ENCODE measurements around the gene NOTCH1.

Gene NOTCH1

DNA sequence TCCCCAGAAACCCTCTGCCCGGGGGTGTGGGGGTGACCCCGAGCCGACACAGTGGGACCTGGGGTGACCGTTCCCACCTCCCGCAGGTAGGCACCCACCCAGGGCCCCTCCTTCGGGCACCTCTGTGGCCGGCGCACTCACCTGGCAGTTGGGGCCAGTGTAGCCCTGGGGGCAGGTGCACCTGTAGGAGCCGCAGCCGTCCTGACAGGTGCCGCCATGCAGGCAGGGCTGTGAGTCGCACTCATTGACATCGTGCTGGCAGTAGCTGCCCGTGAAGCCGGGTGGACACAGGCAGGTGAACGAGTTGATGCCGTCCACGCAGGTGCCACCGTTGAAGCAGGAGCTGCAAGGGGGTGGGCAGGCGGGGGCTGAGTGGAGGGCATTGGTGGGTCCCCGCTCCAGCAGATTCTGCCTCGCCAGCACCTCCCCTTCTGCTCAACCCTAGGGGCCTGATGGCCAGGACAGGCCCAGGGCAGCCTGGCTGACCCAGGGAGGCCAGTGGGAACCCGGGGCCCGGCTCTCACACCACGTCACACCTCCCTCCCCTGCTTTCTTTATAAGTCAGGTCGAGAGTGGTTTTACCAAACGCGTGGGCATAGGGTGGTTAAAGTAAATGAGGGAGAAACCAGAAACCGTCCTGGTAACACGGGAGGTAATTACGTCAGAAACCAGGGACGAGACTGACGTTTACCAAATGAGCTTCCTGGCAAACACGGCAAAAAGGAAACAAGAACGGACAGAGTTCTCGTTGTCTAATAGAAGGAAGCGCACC lies 36.9 kb downstream of the NOTCH1 start:
- TF ChIP-seq FOXP2 (optimal IDR thresholded peaks at IDR 0.05; ENCODE audit: borderline replicate concordance, extremely low read depth, extremely low read length, insufficient read depth), result no peak
- TF ChIP-seq SIN3A (IDR thresholded peaks at IDR 0.05; ENCODE audit: borderline replicate concordance, insufficient read depth, low read length), result no peak
- TF ChIP-seq, protein P1, sequence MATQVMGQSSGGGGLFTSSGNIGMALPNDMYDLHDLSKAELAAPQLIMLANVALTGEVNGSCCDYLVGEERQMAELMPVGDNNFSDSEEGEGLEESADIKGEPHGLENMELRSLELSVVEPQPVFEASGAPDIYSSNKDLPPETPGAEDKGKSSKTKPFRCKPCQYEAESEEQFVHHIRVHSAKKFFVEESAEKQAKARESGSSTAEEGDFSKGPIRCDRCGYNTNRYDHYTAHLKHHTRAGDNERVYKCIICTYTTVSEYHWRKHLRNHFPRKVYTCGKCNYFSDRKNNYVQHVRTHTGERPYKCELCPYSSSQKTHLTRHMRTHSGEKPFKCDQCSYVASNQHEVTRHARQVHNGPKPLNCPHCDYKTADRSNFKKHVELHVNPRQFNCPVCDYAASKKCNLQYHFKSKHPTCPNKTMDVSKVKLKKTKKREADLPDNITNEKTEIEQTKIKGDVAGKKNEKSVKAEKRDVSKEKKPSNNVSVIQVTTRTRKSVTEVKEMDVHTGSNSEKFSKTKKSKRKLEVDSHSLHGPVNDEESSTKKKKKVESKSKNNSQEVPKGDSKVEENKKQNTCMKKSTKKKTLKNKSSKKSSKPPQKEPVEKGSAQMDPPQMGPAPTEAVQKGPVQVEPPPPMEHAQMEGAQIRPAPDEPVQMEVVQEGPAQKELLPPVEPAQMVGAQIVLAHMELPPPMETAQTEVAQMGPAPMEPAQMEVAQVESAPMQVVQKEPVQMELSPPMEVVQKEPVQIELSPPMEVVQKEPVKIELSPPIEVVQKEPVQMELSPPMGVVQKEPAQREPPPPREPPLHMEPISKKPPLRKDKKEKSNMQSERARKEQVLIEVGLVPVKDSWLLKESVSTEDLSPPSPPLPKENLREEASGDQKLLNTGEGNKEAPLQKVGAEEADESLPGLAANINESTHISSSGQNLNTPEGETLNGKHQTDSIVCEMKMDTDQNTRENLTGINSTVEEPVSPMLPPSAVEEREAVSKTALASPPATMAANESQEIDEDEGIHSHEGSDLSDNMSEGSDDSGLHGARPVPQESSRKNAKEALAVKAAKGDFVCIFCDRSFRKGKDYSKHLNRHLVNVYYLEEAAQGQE (IDR thresholded peaks at IDR 0.05; ENCODE audit: insufficient read depth in 1 of 2, low read depth in 2 of 2, low read length in 2 of 2), result no peak

DNA sequence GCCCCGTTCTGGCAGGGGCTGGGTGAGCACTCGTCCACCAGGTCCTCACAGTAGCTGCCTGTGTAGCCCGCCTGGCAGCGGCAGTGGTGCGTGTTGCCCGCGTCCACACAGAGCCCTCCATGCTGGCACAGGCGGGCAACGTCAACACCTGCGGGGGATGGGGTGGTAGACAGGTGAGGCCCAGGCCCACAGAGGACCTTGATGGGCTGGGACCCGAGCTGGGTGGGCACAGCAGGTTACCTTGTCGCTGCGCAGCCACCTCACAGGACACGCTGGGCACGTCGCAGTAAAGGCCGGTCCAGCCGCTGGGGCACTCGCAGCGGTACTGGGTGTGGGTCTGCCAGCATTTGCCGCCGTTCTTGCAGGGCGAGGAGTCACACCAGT lies 37.9 kb downstream of the NOTCH1 start:
- no peak for TF ChIP-seq SIN3A (IDR thresholded peaks at IDR 0.05; ENCODE audit: borderline replicate concordance, insufficient read depth, low read length)
- TF ChIP-seq TAF1 (IDR thresholded peaks at IDR 0.05; ENCODE audit: borderline replicate concordance, insufficient read depth, low read length), result no peak
- TF ChIP-seq POLR2AphosphoS5 (IDR thresholded peaks at IDR 0.05; ENCODE audit: low read depth, low read length), result no peak
- TF ChIP-seq, protein P1 (IDR thresholded peaks at IDR 0.05; ENCODE audit: insufficient read depth in 1 of 2, low read depth in 2 of 2, low read length in 2 of 2), result no peak
- no peak for TF ChIP-seq FOXP2 (optimal IDR thresholded peaks at IDR 0.05; ENCODE audit: borderline replicate concordance, extremely low read depth, extremely low read length, insufficient read depth)

DNA sequence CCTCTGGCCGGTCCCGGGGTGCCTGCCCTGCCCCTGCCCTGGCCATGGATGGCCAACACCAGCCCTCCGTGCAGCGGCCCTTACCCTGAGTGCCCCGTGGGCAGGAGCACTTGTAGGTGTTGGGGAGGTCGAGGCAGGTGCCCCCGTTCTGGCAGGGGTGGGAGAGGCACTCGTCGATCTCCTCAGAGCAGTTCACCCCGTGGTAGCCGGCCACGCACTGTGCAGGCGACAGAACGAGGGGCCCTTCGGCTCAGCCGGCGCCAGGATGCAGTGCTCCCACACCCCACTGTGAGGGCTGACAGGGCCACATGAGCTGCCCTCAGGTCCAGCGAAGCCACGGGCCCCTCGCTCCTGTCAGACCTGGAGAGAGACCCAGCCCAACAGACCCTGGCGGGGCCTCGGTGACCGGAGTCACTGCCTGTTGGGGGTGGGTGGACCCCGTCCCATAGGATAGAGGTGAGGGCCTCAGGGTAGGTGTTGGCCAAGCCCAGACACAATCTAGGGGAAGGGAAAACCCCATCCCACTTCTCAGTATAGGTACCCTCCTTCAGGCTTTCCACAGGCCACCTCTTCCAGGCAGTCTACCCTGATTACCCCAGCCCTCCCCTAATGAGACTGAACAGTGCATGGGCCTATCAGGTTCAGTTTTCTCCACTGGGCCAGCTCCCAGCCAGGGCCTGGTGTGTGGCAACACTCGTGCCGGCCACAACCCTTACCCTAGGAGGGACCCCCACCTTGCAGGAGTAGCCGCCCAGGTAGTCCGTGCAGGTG lies 38.4 kb downstream of the NOTCH1 start:
- TF ChIP-seq, protein P1 (IDR thresholded peaks at IDR 0.05; ENCODE audit: insufficient read depth in 1 of 2, low read depth in 2 of 2, low read length in 2 of 2), result no peak
- no peak for TF ChIP-seq POLR2AphosphoS5 (IDR thresholded peaks at IDR 0.05; ENCODE audit: low read depth, low read length)
- no peak for TF ChIP-seq SIN3A (IDR thresholded peaks at IDR 0.05; ENCODE audit: borderline replicate concordance, insufficient read depth, low read length)
- no peak for TF ChIP-seq FOXP2 (optimal IDR thresholded peaks at IDR 0.05; ENCODE audit: borderline replicate concordance, extremely low read depth, extremely low read length, insufficient read depth)
- TF ChIP-seq TAF1 (IDR thresholded peaks at IDR 0.05; ENCODE audit: borderline replicate concordance, insufficient read depth, low read length), result no peak

DNA sequence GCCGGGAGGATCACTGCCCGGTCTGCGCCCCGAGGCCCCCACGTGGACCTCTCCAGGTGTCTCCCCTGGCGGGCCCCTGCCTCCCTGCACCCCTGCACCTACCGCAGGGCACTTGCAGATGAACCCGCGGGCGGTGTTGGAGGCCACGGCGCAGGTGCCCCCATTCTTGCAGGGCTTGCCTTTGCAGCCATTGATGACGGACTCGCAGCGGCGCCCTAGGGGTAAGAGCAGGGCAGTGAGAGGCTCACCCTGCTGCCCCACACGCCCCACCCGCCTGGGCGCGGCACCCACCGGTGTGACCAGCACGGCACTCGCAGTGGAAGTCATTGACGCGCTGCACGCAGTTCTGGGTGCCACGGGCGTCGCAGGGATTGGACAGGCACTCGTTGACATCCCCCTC lies 39.4 kb downstream of the NOTCH1 start:
- TF ChIP-seq FOXP2 (optimal IDR thresholded peaks at IDR 0.05; ENCODE audit: borderline replicate concordance, extremely low read depth, extremely low read length, insufficient read depth), result no peak
- TF ChIP-seq POLR2AphosphoS5 (IDR thresholded peaks at IDR 0.05; ENCODE audit: low read depth, low read length), result no peak
- no peak for TF ChIP-seq SIN3A (IDR thresholded peaks at IDR 0.05; ENCODE audit: borderline replicate concordance, insufficient read depth, low read length)
- TF ChIP-seq, protein P1 (IDR thresholded peaks at IDR 0.05; ENCODE audit: insufficient read depth in 1 of 2, low read depth in 2 of 2, low read length in 2 of 2), result no peak
- TF ChIP-seq TAF1 (IDR thresholded peaks at IDR 0.05; ENCODE audit: borderline replicate concordance, insufficient read depth, low read length), result no peak
